Right lobe of liver (tissue), 4 donors: ENCODE measurements around the gene CNOT4.
"Not testable (repeated sequence)": the region's sequence is repeated elsewhere in the genome, so short reads cannot be mapped to it uniquely, and the experiment has no call there.

Experiments
- POLR2A ChIP-seq: fragments of 450-650 bp; IDR thresholded peaks from one replicate; pipeline ENCODE4 v1.6.1; 2017; ENCODE audit warnings: antibody characterized with exemption, mild to moderate bottlenecking
- TF ChIP-seq, protein P1 (sequence below), 4 donors: fragments of 200-600 bp in 3 of 4; fragments of 450-650 bp in 1 of 4; IDR thresholded peaks; one replicate each; pipeline versions ENCODE4 v1.5.1 to v1.8.0; 2016 to 2022; ENCODE audit warnings: antibody characterized with exemption in 4 of 4, mild to moderate bottlenecking in 2 of 4
- donor health status: DM: no; HTN: no; CAD: no.
- donor health status: DM: no; HTN: no; CAD: no.
- donor health status: DM: no; HTN: yes; CAD: no.

DNA sequence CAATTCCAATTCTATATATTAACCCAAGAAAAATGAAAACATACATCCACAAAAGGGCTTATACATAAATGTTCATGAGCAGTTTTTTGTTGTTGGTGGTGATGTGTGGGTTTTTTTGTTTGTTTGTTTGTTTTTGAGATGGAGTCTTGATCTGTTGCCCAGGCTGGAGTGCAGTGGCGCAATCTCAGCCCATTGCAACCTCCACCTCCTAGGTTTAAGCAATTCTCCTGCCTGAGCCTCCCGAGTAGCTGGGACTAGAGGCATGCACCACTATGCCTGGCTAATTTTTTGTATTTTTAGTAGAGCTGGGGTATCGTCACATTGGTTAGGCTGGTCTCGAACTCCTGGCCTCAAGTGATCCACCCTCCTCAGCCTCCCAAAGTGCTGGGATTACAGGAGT is 40.2 kb downstream of the CNOT4 start:
- TF ChIP-seq, protein P1, sequence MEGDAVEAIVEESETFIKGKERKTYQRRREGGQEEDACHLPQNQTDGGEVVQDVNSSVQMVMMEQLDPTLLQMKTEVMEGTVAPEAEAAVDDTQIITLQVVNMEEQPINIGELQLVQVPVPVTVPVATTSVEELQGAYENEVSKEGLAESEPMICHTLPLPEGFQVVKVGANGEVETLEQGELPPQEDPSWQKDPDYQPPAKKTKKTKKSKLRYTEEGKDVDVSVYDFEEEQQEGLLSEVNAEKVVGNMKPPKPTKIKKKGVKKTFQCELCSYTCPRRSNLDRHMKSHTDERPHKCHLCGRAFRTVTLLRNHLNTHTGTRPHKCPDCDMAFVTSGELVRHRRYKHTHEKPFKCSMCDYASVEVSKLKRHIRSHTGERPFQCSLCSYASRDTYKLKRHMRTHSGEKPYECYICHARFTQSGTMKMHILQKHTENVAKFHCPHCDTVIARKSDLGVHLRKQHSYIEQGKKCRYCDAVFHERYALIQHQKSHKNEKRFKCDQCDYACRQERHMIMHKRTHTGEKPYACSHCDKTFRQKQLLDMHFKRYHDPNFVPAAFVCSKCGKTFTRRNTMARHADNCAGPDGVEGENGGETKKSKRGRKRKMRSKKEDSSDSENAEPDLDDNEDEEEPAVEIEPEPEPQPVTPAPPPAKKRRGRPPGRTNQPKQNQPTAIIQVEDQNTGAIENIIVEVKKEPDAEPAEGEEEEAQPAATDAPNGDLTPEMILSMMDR (IDR thresholded peaks at IDR 0.05): not testable (repeated sequence)
- TF ChIP-seq POLR2A: not testable (repeated sequence)
